ENCODE measurements around the gene ESPNL.

ESPNL gene

DNA sequence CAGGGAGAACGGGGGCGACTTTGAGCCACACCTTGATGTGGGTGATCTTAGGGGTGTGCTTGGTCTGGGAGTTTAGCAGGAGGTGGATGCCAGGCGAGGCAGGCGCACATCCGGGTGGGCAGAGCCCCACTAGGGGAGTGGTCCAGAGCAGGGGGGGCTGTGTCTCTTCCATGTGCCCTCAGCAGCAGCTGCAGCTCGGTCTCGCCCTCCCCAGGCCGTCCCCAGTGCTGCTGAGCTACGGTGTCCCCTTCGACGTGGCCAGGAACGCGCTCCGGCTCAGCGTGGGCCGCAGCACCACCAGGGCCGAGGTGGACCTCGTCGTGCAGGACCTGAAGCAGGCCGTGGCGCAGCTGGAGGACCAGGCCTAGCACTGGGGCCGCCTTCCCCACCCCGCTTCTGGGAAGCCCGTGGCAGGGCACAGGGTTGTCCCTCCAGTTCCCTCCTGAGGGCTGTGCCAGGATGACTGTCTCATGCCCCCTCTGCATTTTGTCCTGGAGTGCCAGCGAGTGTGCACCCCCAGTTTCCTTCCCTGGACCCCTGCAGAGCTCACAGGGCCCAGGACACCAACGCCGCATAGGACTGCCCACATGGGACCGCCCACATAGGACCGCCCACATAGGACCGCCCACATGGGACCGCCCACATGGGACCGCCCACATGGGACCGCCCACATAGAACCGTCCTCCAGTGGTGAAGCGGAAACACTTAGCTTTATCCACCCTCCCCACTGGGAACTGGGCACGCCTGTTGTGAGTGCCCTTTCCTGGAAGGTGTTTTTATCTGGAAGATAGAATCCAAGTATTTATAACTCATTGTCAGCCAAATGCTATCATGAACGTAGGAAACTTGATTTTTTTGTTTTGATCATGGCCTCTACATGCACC, 1.9 kb upstream of the ESPNL start:
- Histone ChIP-seq H3K9me3 (ENCODE audit: insufficient read depth, low read length) (no peaks in the 10 kb centered on the region), H3K9me2 (replicated peaks; ENCODE audit: insufficient read depth, low read length) (no peaks in the 10 kb centered on the region), H3K4me3 (ENCODE audit: insufficient read depth, low read length, poor library complexity, severe bottlenecking) (peak overlapping the region; percentile 3), H3K27ac (ENCODE audit: low read depth, low read length) (no peak overlapping the region), H4K20me1 (ENCODE audit: low read depth, low read length) (no peaks in the 10 kb centered on the region), H3F3A (ENCODE audit: insufficient read depth) (0 out of 2 replicates have a peak, but pooled peaks cover 5% of the 10 kb centered on the region), H3K9ac (ENCODE audit: low read length) (no peak overlapping the region), H3K27me3 (ENCODE audit: low read length) (no peaks in the 10 kb centered on the region), H3K4me2 (ENCODE audit: low read depth, low read length, poor library complexity, severe bottlenecking) (peak overlapping the region; percentile 32), H3K79me2 (ENCODE audit: insufficient read depth, low read length) (no peaks in the 10 kb centered on the region), H3K36me3 (ENCODE audit: low read length) (no peaks in the 10 kb centered on the region), H2AFZ (ENCODE audit: low read depth, low read length, severe bottlenecking) (no peak overlapping the region)
- no peak for TF ChIP-seq EZH2phosphoT487 (conservative IDR thresholded peaks at IDR 0.05; ENCODE audit: low read length)

GRCh38 chr2:238098901-238099713, 1.0 kb upstream of the ESPNL start:
- no peak overlapping the region for H2AFZ ChIP-seq (ENCODE audit: low read depth, low read length, severe bottlenecking)
- H3K79me2 ChIP-seq (ENCODE audit: insufficient read depth, low read length), result no peaks in the 10 kb centered on the region
- TF ChIP-seq CTCF (IDR thresholded peaks at IDR 0.05; ENCODE audit: insufficient read depth, low read length, poor library complexity, severe bottlenecking) (no peak), EZH2phosphoT487 (conservative IDR thresholded peaks at IDR 0.05; ENCODE audit: low read length) (no peak)
- peak overlapping the region; percentile 3 for H3K4me3 ChIP-seq (ENCODE audit: insufficient read depth, low read length, poor library complexity, severe bottlenecking)
- H3K27me3 ChIP-seq (ENCODE audit: low read length), result no peaks in the 10 kb centered on the region
- no peaks in the 10 kb centered on the region for H3K9me3 ChIP-seq (ENCODE audit: insufficient read depth, low read length)
- H3K36me3 ChIP-seq (ENCODE audit: low read length), result no peaks in the 10 kb centered on the region
- H3F3A ChIP-seq (ENCODE audit: insufficient read depth), result 0 out of 2 replicates have a peak, but pooled peaks cover 5% of the 10 kb centered on the region
- no peak overlapping the region for H3K27ac ChIP-seq (ENCODE audit: low read depth, low read length)
- no peak overlapping the region for H3K9ac ChIP-seq (ENCODE audit: low read length)
- H4K20me1 ChIP-seq (ENCODE audit: low read depth, low read length), result no peaks in the 10 kb centered on the region
- H3K9me2 ChIP-seq (replicated peaks; ENCODE audit: insufficient read depth, low read length), result no peaks in the 10 kb centered on the region
- H3K4me2 ChIP-seq (ENCODE audit: low read depth, low read length, poor library complexity, severe bottlenecking), result peak overlapping the region; percentile 32

GRCh38 chr2:238099714-238100048, 459 bp upstream of the ESPNL start:
- Histone ChIP-seq H3K27ac (ENCODE audit: low read depth, low read length) (no peak overlapping the region), H2AFZ (ENCODE audit: low read depth, low read length, severe bottlenecking) (no peak overlapping the region), H3K9me3 (ENCODE audit: insufficient read depth, low read length) (no peaks in the 10 kb centered on the region), H4K20me1 (ENCODE audit: low read depth, low read length) (no peaks in the 10 kb centered on the region), H3K79me2 (ENCODE audit: insufficient read depth, low read length) (no peaks in the 10 kb centered on the region), H3K27me3 (ENCODE audit: low read length) (no peaks in the 10 kb centered on the region), H3F3A (ENCODE audit: insufficient read depth) (0 out of 2 replicates have a peak, but pooled peaks cover 5% of the 10 kb centered on the region), H3K36me3 (ENCODE audit: low read length) (no peaks in the 10 kb centered on the region), H3K9me2 (replicated peaks; ENCODE audit: insufficient read depth, low read length) (no peaks in the 10 kb centered on the region), H3K9ac (ENCODE audit: low read length) (no peak overlapping the region), H3K4me3 (ENCODE audit: insufficient read depth, low read length, poor library complexity, severe bottlenecking) (no peak overlapping the region), H3K4me2 (ENCODE audit: low read depth, low read length, poor library complexity, severe bottlenecking) (no peak overlapping the region)
- TF ChIP-seq CTCF (IDR thresholded peaks at IDR 0.05; ENCODE audit: insufficient read depth, low read length, poor library complexity, severe bottlenecking), result no peak
- no peak for TF ChIP-seq EZH2phosphoT487 (conservative IDR thresholded peaks at IDR 0.05; ENCODE audit: low read length)

All from SU-DHL-6 (cell line).